ENCODE measurements around the gene THEMIS.
A peak's percentile ranks its signal among the peaks of the same experiment; 100 is the strongest.

The THEMIS gene

GRCh38 chr6:127914240-127914639, 13.4 kb upstream of the THEMIS start:
- DNase-seq, result no peak

GRCh38 chr6:127912914-127913313, 12.1 kb upstream of the THEMIS start:
- DNase-seq, result no peak

GRCh38 chr6:127907960-127908640, 7.2 kb upstream of the THEMIS start:
- DNase-seq, result peak in 1 of 5 donors; percentile 82

GRCh38 chr6:127904160-127904559, 3.3 kb upstream of the THEMIS start:
- no peak for DNase-seq

- peak in 1 of 5 donors; percentile 51 for DNase-seq
Measured at GRCh38 chr6:127902933-127903332, 2.1 kb upstream of the THEMIS start.

GRCh38 chr6:127897484-127897883, 3.4 kb downstream of the THEMIS start:
- DNase-seq, result peak in 1 of 5 donors; percentile 61

GRCh38 chr6:127894051-127894450, 6.8 kb downstream of the THEMIS start:
- no peak for DNase-seq

GRCh38 chr6:127893541-127893940, 7.3 kb downstream of the THEMIS start:
- peak in 1 of 5 donors; percentile 54 for DNase-seq

GRCh38 chr6:127891731-127892326, 9.0 kb downstream of the THEMIS start:
- no peak for DNase-seq

GRCh38 chr6:127886603-127887002, 14.3 kb downstream of the THEMIS start:
- no peak for DNase-seq

GRCh38 chr6:127884134-127884533, 16.7 kb downstream of the THEMIS start:
- DNase-seq, result no peak

GRCh38 chr6:127881949-127882348, 18.9 kb downstream of the THEMIS start:
- peak in 1 of 5 donors; percentile 35 for DNase-seq

GRCh38 chr6:127880429-127880828, 20.4 kb downstream of the THEMIS start:
- peak in 1 of 5 donors; percentile 72 for DNase-seq

GRCh38 chr6:127879685-127880084, 21.2 kb downstream of the THEMIS start:
- peak in 1 of 5 donors; percentile 41 for DNase-seq

GRCh38 chr6:127878115-127878514, 22.7 kb downstream of the THEMIS start:
- DNase-seq, result peak in 1 of 5 donors; percentile 42

GRCh38 chr6:127877231-127877630, 23.6 kb downstream of the THEMIS start:
- peak in 1 of 5 donors; percentile 54 for DNase-seq

GRCh38 chr6:127869772-127870404, 31.0 kb downstream of the THEMIS start:
- DNase-seq, result no peak

GRCh38 chr6:127869183-127869582, 31.7 kb downstream of the THEMIS start:
- DNase-seq, result no peak

- DNase-seq, result no peak
Measured at GRCh38 chr6:127868338-127868737, 32.5 kb downstream of the THEMIS start.

- no peak for DNase-seq
Measured at GRCh38 chr6:127866766-127867165, 34.1 kb downstream of the THEMIS start.

- DNase-seq, result no peak
Measured at GRCh38 chr6:127865108-127865507, 35.8 kb downstream of the THEMIS start.

GRCh38 chr6:127864701-127865100, 36.2 kb downstream of the THEMIS start:
- no peak for DNase-seq

- DNase-seq, result no peak
Measured at GRCh38 chr6:127860723-127861122, 40.1 kb downstream of the THEMIS start.

GRCh38 chr6:127859956-127860355, 40.9 kb downstream of the THEMIS start:
- no peak for DNase-seq
